HCT116 (cell line): ENCODE measurements around the gene SH3BP5L. TPM values are rescaled to one million over a fixed set of nuclear protein-coding genes. Genes with fewer than 3 reads are reported as not detected.
"Not testable (repeated sequence)": the region's sequence is repeated elsewhere in the genome, so short reads cannot be mapped to it uniquely, and the experiment has no call there.

ENCODE experiments used
- ATAC-seq: fragments of 200-7000 bp; cut with Tn5 transposase; 2 replicates; pipeline ENCODE4 v1.9.1; 2020; ENCODE audit warnings: mild to moderate bottlenecking, moderate library complexity
- BruUV-seq: library from RNA; stranded (reverse); fragments of 400-500 nt; replicated peaks from 2 replicates; lab custom pipeline; 2021; lab: Mats Ljungman, UMichigan
- CTCF ChIA-PET: fragments of 300-600 bp; sonication (Branson Sonifier 250); formaldehyde crosslinking; loops from one replicate; lab custom pipeline; 2021; ENCODE audit warnings: antibody characterized with exemption; lab: Charles Lee
- POLR2A ChIA-PET: fragments of 300-600, 350-600 bp; sonication (Branson Sonifier 250); formaldehyde crosslinking; loops from one replicate; lab custom pipeline; 2021; ENCODE audit warnings: antibody characterized with exemption; lab: Charles Lee
- RAD21 ChIA-PET, 2 experiments: fragments of 300-600 bp; sonication (Branson Sonifier 250); formaldehyde crosslinking; loops; one replicate each; lab custom pipeline; 2023; ENCODE audit warnings: low total read pairs in 2 of 2; ENCODE audit not compliant: uncharacterized antibody in 2 of 2, unreplicated experiment in 2 of 2, low non-redundant PET in 1 of 2; lab: Charles Lee
- DNase-seq: peaks from one replicate; pipeline ENCODE4 v3.0.0-alpha.2; 2010; ENCODE audit warnings: low read depth, low spot score
- H2AFZ ChIP-seq: fragments of 200-600 bp; shearing (Covaris generic), sonication (generic); 2 replicates; pipeline ENCODE4 v1.6.1; 2017; ENCODE audit warnings: low read depth, mixed run types, mixed read lengths, antibody characterized with exemption, low read length; ENCODE audit not compliant: poor library complexity, severe bottlenecking
- H3K27ac ChIP-seq: 2 replicates; pipeline ENCODE4 v1.5.1; 2012; ENCODE audit warnings: low read depth, low read length
- H3K27me3 ChIP-seq: fragments of 200-600 bp; sonication (generic); 2 replicates; pipeline ENCODE4 v1.6.1; 2016; ENCODE audit warnings: mixed run types, low read length, mixed read lengths; ENCODE audit not compliant: insufficient read depth
- H3K36me3 ChIP-seq, 2 experiments: fragments of 200-500 bp in 1 of 2; fragments of 200-600 bp in 1 of 2; sonication (Bioruptor generic) in 1 of 2; sonication (generic) in 1 of 2; 2 replicates each; pipeline versions ENCODE4 v1.5.1 to v1.6.1; 2014 to 2016; ENCODE audit warnings: low read length in 2 of 2, inconsistent platforms in 1 of 2, mixed read lengths in 1 of 2, mixed run types in 1 of 2; ENCODE audit not compliant: insufficient read depth in 2 of 2, control insufficient read depth in 1 of 2
- H3K4me1 ChIP-seq, 2 experiments: fragments of 200-600 bp in 1 of 2; sonication (generic) in 1 of 2; 2 replicates each; pipeline versions ENCODE4 v1.5.1 to v1.6.1; 2012 to 2017; ENCODE audit warnings: low read length in 2 of 2, inconsistent platforms in 1 of 2, mild to moderate bottlenecking in 1 of 2, mixed read lengths in 1 of 2, mixed run types in 1 of 2, moderate library complexity in 1 of 2; ENCODE audit not compliant: insufficient read depth in 2 of 2, control insufficient read depth in 1 of 2
- H3K4me2 ChIP-seq: fragments of 200-600 bp; sonication (generic); 2 replicates; pipeline ENCODE4 v1.6.1; 2017; ENCODE audit warnings: mixed run types, low read length, mixed read lengths
- H3K4me3 ChIP-seq, 2 experiments: fragments of 200-600 bp in 1 of 2; sonication (generic) in 1 of 2; replicated peaks in 1 of 2; 2 replicates each; pipeline ENCODE4 v1.5.1; 2011 to 2016; ENCODE audit warnings: low read length in 2 of 2, control low read depth in 1 of 2, low read depth in 1 of 2, mild to moderate bottlenecking in 1 of 2, mixed read lengths in 1 of 2, mixed run types in 1 of 2
- H3K79me2 ChIP-seq: fragments of 200-600 bp; sonication (generic); 2 replicates; pipeline ENCODE4 v1.6.1; 2017; ENCODE audit warnings: mild to moderate bottlenecking, mixed run types, low read length, moderate library complexity, mixed read lengths; ENCODE audit not compliant: insufficient read depth
- H3K9ac ChIP-seq: fragments of 200-600 bp; sonication (generic); 2 replicates; pipeline ENCODE4 v1.6.1; 2016; ENCODE audit warnings: low read length, mixed read lengths
- H3K9me2 ChIP-seq: fragments of 200-600 bp; sonication (generic), shearing (Covaris generic); 2 replicates; pipeline ENCODE4 v1.6.1; 2017; ENCODE audit warnings: mixed run types, mild to moderate bottlenecking, moderate library complexity; ENCODE audit not compliant: insufficient read depth
- H3K9me3 ChIP-seq, 2 experiments: fragments of 200-500 bp in 1 of 2; fragments of 200-600 bp in 1 of 2; sonication (Bioruptor generic) in 1 of 2; sonication (generic) in 1 of 2; 2 replicates each; pipeline ENCODE4 v1.6.1; 2014 to 2017; ENCODE audit warnings: low read length in 2 of 2, mixed read lengths in 2 of 2, inconsistent platforms in 1 of 2, low read depth in 1 of 2, mild to moderate bottlenecking in 1 of 2, mixed run types in 1 of 2, moderate library complexity in 1 of 2; ENCODE audit not compliant: control insufficient read depth in 1 of 2, insufficient read depth in 1 of 2
- H4K20me1 ChIP-seq: fragments of 200-600 bp; sonication (generic), shearing (Covaris generic); 2 replicates; pipeline ENCODE4 v1.6.1; 2017; ENCODE audit warnings: mixed run types, mild to moderate bottlenecking, moderate library complexity; ENCODE audit not compliant: insufficient read depth
- ELF1 ChIP-seq: IDR thresholded peaks from 2 replicates; pipeline ENCODE4 v1.6.1; 2012; ENCODE audit warnings: low read depth, borderline replicate concordance
- EZH2 ChIP-seq: fragments of 200-600 bp; sonication (generic); IDR thresholded peaks from 2 replicates; pipeline ENCODE4 v1.6.1; 2017; ENCODE audit warnings: antibody characterized with exemption, mixed run types
- JUND ChIP-seq: IDR thresholded peaks from 2 replicates; pipeline ENCODE4 v1.6.1; 2012
- ZFX ChIP-seq: fragments of 450-650 bp; IDR thresholded peaks from 2 replicates; pipeline ENCODE4 v1.6.1; 2017
- ZNF274 ChIP-seq: fragments of 200-500 bp; sonication (Bioruptor generic); IDR thresholded peaks from 2 replicates; pipeline ENCODE4 v1.6.1; 2014; ENCODE audit warnings: mild to moderate bottlenecking, low read depth, low read length, inconsistent platforms
- intact Hi-C: fragments of 100-400 bp; cut with micrococcal nuclease; formaldehyde crosslinking; loops from 2 replicates; pipeline ENCODE4 v1.10.0; 2022
- total RNA-seq: library from RNA; stranded (reverse); gene quantifications from one replicate; pipeline ENCODE4 v1.2.1, GENCODE V29; 2021; ENCODE audit not compliant: unreplicated experiment

Gene SH3BP5L
- total RNA-seq, 1 experiment from 2014 or later: 22.3 TPM

DNA sequence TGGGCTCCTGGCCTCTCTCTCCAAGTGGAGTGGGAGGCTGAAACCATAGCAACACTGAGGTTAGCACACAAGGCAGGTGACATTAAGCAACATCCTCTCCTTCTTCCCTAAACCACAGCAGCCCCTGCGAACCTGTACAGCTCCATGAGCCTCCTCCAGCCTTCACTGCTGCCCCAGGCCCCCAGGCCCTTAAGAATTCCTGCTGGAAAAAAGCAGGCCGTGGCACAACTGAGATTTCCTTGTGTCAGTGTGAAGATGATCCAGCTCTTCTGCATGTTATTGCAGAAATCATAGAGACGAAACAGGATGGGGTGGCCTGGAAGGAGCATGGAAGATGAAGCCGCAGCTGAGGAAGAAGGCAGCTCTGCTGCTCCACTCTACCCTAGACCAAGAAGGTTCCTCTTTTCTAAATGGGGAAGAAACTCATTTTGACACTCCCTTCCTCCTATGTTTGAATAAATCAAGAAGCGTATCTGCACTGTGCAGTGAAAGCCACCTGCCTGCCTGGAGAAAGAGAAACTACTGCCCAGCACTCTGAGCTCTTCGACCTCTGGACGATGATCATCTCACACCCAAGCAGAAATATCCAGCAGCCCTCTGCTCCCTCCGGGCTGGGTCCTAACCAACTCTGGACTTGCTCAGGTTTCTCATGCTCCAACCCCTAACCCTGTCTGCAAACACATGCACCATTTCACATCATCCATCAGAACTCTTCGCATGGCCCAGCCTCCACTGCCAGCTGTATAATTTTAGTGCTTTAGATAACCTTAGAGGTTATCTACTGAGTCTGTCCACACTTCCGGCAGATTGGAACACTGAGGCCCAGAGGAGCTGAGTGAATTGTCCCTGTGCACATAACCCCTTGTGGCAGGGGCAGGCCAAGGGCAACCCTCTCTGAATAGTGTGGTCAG lies 20.7 kb downstream of the SH3BP5L start:
- no peak for ATAC-seq

DNA sequence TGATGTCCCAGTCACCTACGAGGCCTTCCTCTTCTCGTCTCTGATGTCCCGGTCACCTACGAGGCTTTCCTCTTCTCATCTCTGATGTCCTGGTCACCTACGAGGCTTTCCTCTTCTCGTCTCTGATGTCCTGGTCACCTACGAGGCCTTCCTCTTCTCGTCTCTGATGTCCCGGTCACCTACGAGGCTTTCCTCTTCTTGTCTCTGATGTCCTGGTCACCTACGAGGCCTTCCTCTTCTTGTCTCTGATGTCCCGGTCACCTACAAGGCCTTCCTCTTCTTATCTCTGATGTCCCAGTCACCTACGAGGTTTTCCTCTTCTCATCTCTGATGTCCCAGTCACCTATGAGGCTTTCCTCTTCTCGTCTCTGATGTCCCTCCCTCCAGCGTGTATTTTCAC lies 22.2 kb downstream of the SH3BP5L start:
- CTCF ChIA-PET, H3K27ac ChIP-seq, intact Hi-C loops, H3K4me3 ChIP-seq, H3K9me2 ChIP-seq, H3K27me3 ChIP-seq, H3K9ac ChIP-seq, H3K4me1 ChIP-seq, RAD21 ChIA-PET, H3K9me3 ChIP-seq, H3K4me2 ChIP-seq, H3K79me2 ChIP-seq, H2AFZ ChIP-seq, H3K36me3 ChIP-seq, BruUV-seq, POLR2A ChIA-PET, DNase-seq, H4K20me1 ChIP-seq, ATAC-seq: not testable (repeated sequence)

More for the DNA sequence above, 20.7 kb downstream of the SH3BP5L start:
- Histone ChIP-seq H2AFZ (no peak overlapping the region), H3K9ac (no peak overlapping the region), H3K4me1 (no peaks in the 10 kb centered on the region), H3K79me2 (no peaks in the 10 kb centered on the region), H4K20me1 (no peaks in the 10 kb centered on the region)
- DNase-seq: no peak
- no TSS peak for BruUV-seq
- TF ChIP-seq ZFX (no peak), ELF1 (no peak), JUND (no peak), EZH2 (no peak), ZNF274 (no peak)
- TF ChIP-seq, all 23 proteins: peak for 0
- ChIA-PET CTCF (no interaction called here), RAD21 (no interaction called here), POLR2A (no interaction called here)
- H3K36me3 ChIP-seq: no peaks in the 10 kb centered on the region
- H3K9me2 ChIP-seq: no peaks in the 10 kb centered on the region
- intact Hi-C loops: loop anchor here (5.0 kb wide), 1 partner anchor 1123 kb away; no protein-coding TSS in a partner anchor
- no peaks in the 10 kb centered on the region for H3K27me3 ChIP-seq
- no peak overlapping the region for H3K4me2 ChIP-seq
- H3K4me3 ChIP-seq: no peak overlapping the region
- H3K27ac ChIP-seq: no peak overlapping the region
- H3K9me3 ChIP-seq: no peaks in the 10 kb centered on the region
